ENCODE results near the gene PPP3CA.

Gene PPP3CA

GRCh38 chr4:101177154-101177553 lies 170.2 kb downstream of the PPP3CA start:
- no peak for DNase-seq (ENCODE audit: low read depth, low spot score)

GRCh38 chr4:101175896-101176676 lies 171.2 kb downstream of the PPP3CA start:
- no peak for DNase-seq (ENCODE audit: low read depth, low spot score)

GRCh38 chr4:101174679-101175345 lies 172.5 kb downstream of the PPP3CA start:
- no peak for DNase-seq (ENCODE audit: low read depth, low spot score)

- no peak for DNase-seq (ENCODE audit: low read depth, low spot score)
Measured at GRCh38 chr4:101172369-101172768, 175.0 kb downstream of the PPP3CA start.

GRCh38 chr4:101171747-101172146 lies 175.6 kb downstream of the PPP3CA start:
- no peak for DNase-seq (ENCODE audit: low read depth, low spot score)

- no peak for DNase-seq (ENCODE audit: low read depth, low spot score)
Measured at GRCh38 chr4:101169044-101170014, 178.0 kb downstream of the PPP3CA start.

GRCh38 chr4:101163936-101164335 lies 183.4 kb downstream of the PPP3CA start:
- no peak for DNase-seq (ENCODE audit: low read depth, low spot score)

GRCh38 chr4:101162990-101163380 lies 184.3 kb downstream of the PPP3CA start:
- DNase-seq (ENCODE audit: low read depth, low spot score), result no peak

GRCh38 chr4:101160792-101161592 lies 186.3 kb downstream of the PPP3CA start:
- no peak for DNase-seq (ENCODE audit: low read depth, low spot score)

- DNase-seq (ENCODE audit: low read depth, low spot score), result no peak
Measured at GRCh38 chr4:101158507-101158906, 188.8 kb downstream of the PPP3CA start.

GRCh38 chr4:101158134-101158482 lies 189.2 kb downstream of the PPP3CA start:
- no peak for DNase-seq (ENCODE audit: low read depth, low spot score)

GRCh38 chr4:101157415-101158133 lies 189.8 kb downstream of the PPP3CA start:
- no peak for DNase-seq (ENCODE audit: low read depth, low spot score)

- DNase-seq (ENCODE audit: low read depth, low spot score), result no peak
Measured at GRCh38 chr4:101156619-101157310, 190.6 kb downstream of the PPP3CA start.

- no peak for DNase-seq (ENCODE audit: low read depth, low spot score)
Measured at GRCh38 chr4:101155945-101156344, 191.4 kb downstream of the PPP3CA start.

- no peak for DNase-seq (ENCODE audit: low read depth, low spot score)
Measured at GRCh38 chr4:101155368-101155767, 192.0 kb downstream of the PPP3CA start.

- no peak for DNase-seq (ENCODE audit: low read depth, low spot score)
Measured at GRCh38 chr4:101153653-101154052, 193.7 kb downstream of the PPP3CA start.

GRCh38 chr4:101152521-101152920 lies 194.8 kb downstream of the PPP3CA start:
- DNase-seq (ENCODE audit: low read depth, low spot score), result no peak

GRCh38 chr4:101148551-101148950 lies 198.8 kb downstream of the PPP3CA start:
- DNase-seq (ENCODE audit: low read depth, low spot score), result no peak

- DNase-seq (ENCODE audit: low read depth, low spot score), result no peak
Measured at GRCh38 chr4:101147283-101147682, 200.0 kb downstream of the PPP3CA start.

- DNase-seq (ENCODE audit: low read depth, low spot score), result no peak
Measured at GRCh38 chr4:101145021-101145420, 202.3 kb downstream of the PPP3CA start.

All from smooth muscle cell of the brain vasculature (primary cell).